CD14-positive monocyte (primary cell): ENCODE measurements around the gene CDT1. TPM values are rescaled to one million over a fixed set of nuclear protein-coding genes. Genes with fewer than 3 reads are reported as not detected.

Experiments
- DNase-seq, 3 donors: peaks; one replicate each; pipeline ENCODE4 v3.0.0-alpha.2; 2011 to 2022
- H2AFZ ChIP-seq: 2 replicates; pipeline ENCODE4 v1.6.0; 2012; ENCODE audit warnings: mild to moderate bottlenecking, low read depth, low read length, inconsistent platforms; ENCODE audit not compliant: insufficient read depth, poor library complexity, severe bottlenecking
- H3K27ac ChIP-seq, 2 donors: 1 replicate in 1 of 2; 2 replicates in 1 of 2; pipeline ENCODE4 v1.5.1; 2012 to 2013; ENCODE audit warnings: low read length in 2 of 2, control low read depth in 1 of 2, inconsistent platforms in 1 of 2, low read depth in 1 of 2, mild to moderate bottlenecking in 1 of 2
- H3K27me3 ChIP-seq, 2 donors: one replicate each; pipeline versions ENCODE4 v1.6.0 to v1.6.1; 2011 to 2013; ENCODE audit warnings: low read length in 2 of 2; ENCODE audit not compliant: control insufficient read depth in 2 of 2, insufficient read depth in 2 of 2
- H3K36me3 ChIP-seq, 2 donors: replicated peaks in 1 of 2; 1 replicate in 1 of 2; 2 replicates in 1 of 2; pipeline versions ENCODE4 v1.5.1 to v1.6.1; 2012 to 2013; ENCODE audit warnings: low read length in 2 of 2, control low read depth in 1 of 2, inconsistent platforms in 1 of 2, mild to moderate bottlenecking in 1 of 2; ENCODE audit not compliant: insufficient read depth in 2 of 2, control insufficient read depth in 1 of 2
- H3K4me1 ChIP-seq, 2 donors: 1 replicate in 1 of 2; 2 replicates in 1 of 2; pipeline versions ENCODE4 v1.5.1 to v1.6.1; 2012 to 2013; ENCODE audit warnings: low read length in 2 of 2, control low read depth in 1 of 2, inconsistent platforms in 1 of 2, mild to moderate bottlenecking in 1 of 2, moderate library complexity in 1 of 2; ENCODE audit not compliant: insufficient read depth in 2 of 2, control insufficient read depth in 1 of 2
- H3K4me2 ChIP-seq: replicated peaks from 2 replicates; pipeline ENCODE3; 2012; ENCODE audit warnings: low read length, moderate library complexity, mild to moderate bottlenecking; ENCODE audit not compliant: poor library complexity, severe bottlenecking; ENCODE audit errors: extremely low read depth
- H3K4me3 ChIP-seq, 3 experiments: fragments of 200-600 bp in 1 of 3; sonication (generic) in 1 of 3; replicated peaks in 1 of 3; 1 replicate in 2 of 3; 2 replicates in 1 of 3; pipeline ENCODE4 v1.5.1; 2011 to 2013; ENCODE audit warnings: low read length in 3 of 3, mild to moderate bottlenecking in 3 of 3, control low read depth in 2 of 3, low read depth in 2 of 3, inconsistent platforms in 1 of 3, moderate library complexity in 1 of 3
- H3K79me2 ChIP-seq: 2 replicates; pipeline ENCODE4 v1.6.0; 2012; ENCODE audit warnings: mild to moderate bottlenecking, control low read depth, inconsistent platforms, low read length, moderate library complexity; ENCODE audit not compliant: insufficient read depth
- H3K9ac ChIP-seq: 2 replicates; pipeline ENCODE4 v1.6.0; 2017; ENCODE audit warnings: low read length, mild to moderate bottlenecking; ENCODE audit not compliant: insufficient read depth, poor library complexity, severe bottlenecking
- H3K9me3 ChIP-seq, 2 donors: replicated peaks in 1 of 2; 1 replicate in 1 of 2; 2 replicates in 1 of 2; pipeline versions ENCODE4 v1.5.1 to v1.6.1; 2012 to 2013; ENCODE audit warnings: low read length in 2 of 2, control low read depth in 1 of 2; ENCODE audit not compliant: control insufficient read depth in 1 of 2, insufficient read depth in 1 of 2
- H4K20me1 ChIP-seq: 2 replicates; pipeline ENCODE4 v1.6.0; 2012; ENCODE audit warnings: mild to moderate bottlenecking, low read length, control low read depth, moderate library complexity; ENCODE audit not compliant: insufficient read depth
- H3K27ac Mint-ChIP-seq, 7 donors: one replicate each; pipeline ENCODE4 v1.8.0; 2020; ENCODE audit warnings: mild to moderate bottlenecking in 7 of 7, mixed read lengths in 7 of 7, moderate library complexity in 6 of 7, inconsistent platforms in 2 of 7
- H3K27me3 Mint-ChIP-seq, 3 donors: one replicate each; pipeline ENCODE4 v1.8.0; 2021 to 2022; ENCODE audit warnings: low read depth in 3 of 3, mild to moderate bottlenecking in 3 of 3, mixed read lengths in 3 of 3, moderate library complexity in 3 of 3, inconsistent platforms in 1 of 3
- H3K36me3 Mint-ChIP-seq, 2 donors: one replicate each; pipeline ENCODE4 v1.8.0; 2020; ENCODE audit warnings: mixed read lengths in 2 of 2, inconsistent platforms in 1 of 2, mild to moderate bottlenecking in 1 of 2
- H3K4me1 Mint-ChIP-seq: one replicate; pipeline ENCODE4 v1.8.0; 2020; ENCODE audit warnings: mild to moderate bottlenecking, mixed read lengths
- H3K4me3 Mint-ChIP-seq, 2 donors: one replicate each; pipeline ENCODE4 v1.8.0; 2020; ENCODE audit warnings: mild to moderate bottlenecking in 2 of 2, mixed read lengths in 2 of 2, moderate library complexity in 1 of 2
- H3K9me3 Mint-ChIP-seq, 7 donors: one replicate each; pipeline ENCODE4 v1.8.0; 2020 to 2022; ENCODE audit warnings: mixed read lengths in 7 of 7, mild to moderate bottlenecking in 6 of 7, moderate library complexity in 6 of 7, inconsistent platforms in 2 of 7
- CTCF ChIP-seq: fragments of 200-600 bp; IDR thresholded peaks from one replicate; pipeline ENCODE4 v1.8.0; 2022; ENCODE audit warnings: antibody characterized with exemption, mild to moderate bottlenecking
- WGBS: methylation state at CpG from one replicate; pipeline ENCODE4 v1.1.5; 2013; ENCODE audit warnings: missing lambda C conversion rate; ENCODE audit not compliant: insufficient coverage; 5-methylcytosine and 5-hydroxymethylcytosine counted together
- intact Hi-C, 2 donors: fragments of 100-400 bp; cut with micrococcal nuclease; formaldehyde crosslinking; loops; one replicate each; pipeline versions ENCODE4 v1.15.0 to v1.15.1; 2023
- polyA plus RNA-seq, 3 donors: library from polyadenylated mRNA; depleted of rRNA in 1 of 3; unstranded in 2 of 3; stranded (reverse) in 1 of 3; fragments of 300-500 nt in 2 of 3; fragments of >200 nt in 1 of 3; fragmentation: Illumina TruSeq in 2 of 3; gene quantifications; 1 replicate in 2 of 3; 2 replicates in 1 of 3; pipeline ENCODE4 v1.2.3, GENCODE V29; 2012 to 2021

CDT1 gene
- polyA plus RNA-seq, 3 donors, result 0.07 to 0.24 (median 0.16) TPM

- DNase-seq, result peak; percentile 63 to 70 (median 70)
- Histone ChIP-seq H4K20me1 (peaks cover 49% of the 10 kb centered on the region), H3K9me3 (no peaks in the 10 kb centered on the region), H3K27ac (peak overlapping the region in 1 of 2 donors; percentile 83), H3K36me3 (peaks cover 37 to 44% of the 10 kb centered on the region in 2 donors), H3K79me2 (peaks cover 39% of the 10 kb centered on the region), H3K27me3 (no peaks in the 10 kb centered on the region), H3K4me1 (peaks cover 44 to 50% of the 10 kb centered on the region in 2 donors), H3K4me3 (peak overlapping the region; percentile 73 to 99 (median 95)), H2AFZ (peak overlapping the region; percentile 99), H3K9ac (peak overlapping the region; percentile 86), H3K4me2 (peak overlapping the region; percentile 100)
- Mint-ChIP-seq H3K27me3 (peaks cover 0 to 2% (median 0%) of the 10 kb centered on the region in 3 donors), H3K4me1 (peaks cover 51% of the 10 kb centered on the region), H3K4me3 (peak overlapping the region; percentile 95 to 98), H3K27ac (peak overlapping the region; percentile 66 to 90 (median 87)), H3K9me3 (peaks cover 0 to 2% (median 0%) of the 10 kb centered on the region in 7 donors), H3K36me3 (peaks cover 37 to 45% of the 10 kb centered on the region in 2 donors)
- TF ChIP-seq CTCF, result peak; percentile 80
- intact Hi-C loops, result loop anchor here (2.0 to 10.0 kb wide), 8 partner anchors 41 to 647 kb away; partner anchors contain the start of genes CDH15 (in 1 of the 2), SPG7 (in 1 of the 2) and ZNF778 (in 1 of the 2)
- WGBS, result 17% methylated on average over 10 of the region's 12 CpGs
Observed at GRCh38 chr16:88857728-88858339, 54.2 kb downstream of the CDT1 start.

Other genes with a start within 250 kb of the CDT1 start
- 10 to 100 TPM in 1 of 3 donors, 1 to 10 TPM in 2; 5.5 to 36.4 (median 6.8) TPM for gene ZC3H18, start 233.4 kb upstream of the CDT1 start, polyA plus RNA-seq
- under 1 TPM in 1 of 3 donors, not detected in 2; 0.08 TPM for gene IL17C, start 165.2 kb upstream of the CDT1 start, polyA plus RNA-seq
- gene CYBA, start 152.7 kb upstream of the CDT1 start, polyA plus RNA-seq, result 1,000 to 10,000 TPM; 1,168 to 2,376 (median 2,092) TPM
- gene MVD, start 140.7 kb upstream of the CDT1 start, polyA plus RNA-seq, result 10 to 100 TPM in 2 of 3 donors, 1 to 10 TPM in 1; 9.0 to 17.9 (median 12.2) TPM
- gene SNAI3, start 117.3 kb upstream of the CDT1 start, polyA plus RNA-seq, result 1 to 10 TPM; 4.2 to 6.4 (median 5.3) TPM
- 100 to 1,000 TPM in 2 of 3 donors, 10 to 100 TPM in 1; 99.3 to 255 (median 120) TPM for gene RNF166, start 97.4 kb upstream of the CDT1 start, polyA plus RNA-seq
- 10 to 100 TPM in 1 of 3 donors, 1 to 10 TPM in 2; 5.9 to 10.3 (median 7.5) TPM for gene CTU2, start 97.3 kb upstream of the CDT1 start, polyA plus RNA-seq
- gene PIEZO1, start 18.6 kb upstream of the CDT1 start, polyA plus RNA-seq, result 100 to 1,000 TPM in 1 of 3 donors, 10 to 100 TPM in 2; 10.2 to 405 (median 15.0) TPM
- gene APRT, start 8.1 kb downstream of the CDT1 start, polyA plus RNA-seq, result 100 to 1,000 TPM; 123 to 307 (median 233) TPM
- 10 to 100 TPM; 20.2 to 34.4 (median 32.2) TPM for gene GALNS, start 53.2 kb downstream of the CDT1 start, polyA plus RNA-seq
- gene TRAPPC2L, start 53.3 kb downstream of the CDT1 start, polyA plus RNA-seq, result 10 to 100 TPM; 38.8 to 89.3 (median 82.4) TPM
- gene PABPN1L, start 62.9 kb downstream of the CDT1 start, polyA plus RNA-seq, result under 1 TPM in 1 of 3 donors, not detected in 2; 0.39 TPM
- gene CBFA2T3, start 173.4 kb downstream of the CDT1 start, polyA plus RNA-seq, result 10 to 100 TPM in 1 of 3 donors, 1 to 10 TPM in 2; 5.3 to 32.2 (median 6.2) TPM